Breast epithelium (tissue), 4 donors: ENCODE results near the gene PKD1. TPM values are rescaled to one million over a fixed set of nuclear protein-coding genes. Genes with fewer than 3 reads are reported as not detected.

ENCODE experiments used
- DNase-seq, 2 donors: peaks; one replicate each; pipeline ENCODE4 v3.0.0-alpha.2; 2019; ENCODE audit warnings: low spot score in 2 of 2
- H3K27ac ChIP-seq, 2 donors: fragments of 200-600 bp; sonication (generic) in 1 of 2; one replicate each; pipeline ENCODE4 v1.5.1; 2016 to 2019; ENCODE audit warnings: mild to moderate bottlenecking in 1 of 2
- H3K27me3 ChIP-seq, 2 donors: fragments of 200-600 bp; sonication (generic) in 1 of 2; one replicate each; pipeline versions ENCODE4 v1.5.1 to v1.6.0; 2017 to 2019; ENCODE audit warnings: control low read depth in 1 of 2, mild to moderate bottlenecking in 1 of 2
- H3K36me3 ChIP-seq: fragments of 200-600 bp; one replicate; pipeline ENCODE4 v1.5.1; 2019
- H3K4me1 ChIP-seq, 2 donors: fragments of 200-600 bp; sonication (generic); one replicate each; pipeline ENCODE4 v1.5.1; 2016 to 2019; ENCODE audit warnings: control low read depth in 1 of 2
- H3K4me3 ChIP-seq, 3 donors: fragments of 200-600 bp; sonication (generic); 1 replicate in 2 of 3; 2 replicates in 1 of 3; pipeline ENCODE4 v1.5.1; 2016 to 2019; ENCODE audit warnings: mild to moderate bottlenecking in 3 of 3, moderate library complexity in 2 of 3
- H3K9me3 ChIP-seq, 2 donors: fragments of 200-600 bp; sonication (generic) in 1 of 2; one replicate each; pipeline ENCODE4 v1.5.1; 2016 to 2019; ENCODE audit warnings: control low read depth in 1 of 2
- CTCF ChIP-seq, 3 donors: fragments of 450-650 bp; IDR thresholded peaks; one replicate each; pipeline ENCODE4 v1.5.1; 2016 to 2017; ENCODE audit warnings: antibody characterized with exemption in 3 of 3, mild to moderate bottlenecking in 3 of 3, moderate library complexity in 3 of 3
- POLR2A ChIP-seq: fragments of 450-650 bp; IDR thresholded peaks from one replicate; pipeline ENCODE4 v1.6.1; 2016; ENCODE audit warnings: antibody characterized with exemption, mild to moderate bottlenecking, moderate library complexity
- POLR2AphosphoS5 ChIP-seq, 3 donors: sonication (generic); formaldehyde crosslinking; IDR thresholded peaks; one replicate each; pipeline ENCODE4 v1.6.1; 2017; ENCODE audit warnings: antibody characterized with exemption in 3 of 3
- intact Hi-C: fragments of 100-400 bp; cut with DNase I; formaldehyde crosslinking; loops from one replicate; pipeline ENCODE4 v1.15.1; 2023; ENCODE audit warnings: low total_unique reads
- total RNA-seq, 3 donors: library from RNA; depleted of rRNA; stranded (reverse); fragments of >200 nt; gene quantifications; one replicate each; pipeline ENCODE4 v1.1.0, GENCODE V29; 2016

PKD1 gene
- total RNA-seq, 3 donors from 2014 or later: 74.2 to 110 (median 107) TPM

- Histone ChIP-seq H3K36me3 (no peaks in the 10 kb centered on the region), H3K27me3 (no peaks in the 10 kb centered on the region), H3K4me1 (peaks cover 7 to 16% of the 10 kb centered on the region in 2 donors), H3K4me3 (no peak overlapping the region), H3K27ac (peak overlapping the region in 1 of 2 donors; percentile 59), H3K9me3 (no peaks in the 10 kb centered on the region)
- intact Hi-C loops: no loop called here
- TF ChIP-seq POLR2A: no peak
- no peak for TF ChIP-seq CTCF (IDR thresholded peaks at IDR 0.05)
- TF ChIP-seq POLR2AphosphoS5 (IDR thresholded peaks at IDR 0.05): no peak
- DNase-seq: no peak
Measured at GRCh38 chr16:2085669-2086068, 50.0 kb downstream of the PKD1 start.

DNA sequence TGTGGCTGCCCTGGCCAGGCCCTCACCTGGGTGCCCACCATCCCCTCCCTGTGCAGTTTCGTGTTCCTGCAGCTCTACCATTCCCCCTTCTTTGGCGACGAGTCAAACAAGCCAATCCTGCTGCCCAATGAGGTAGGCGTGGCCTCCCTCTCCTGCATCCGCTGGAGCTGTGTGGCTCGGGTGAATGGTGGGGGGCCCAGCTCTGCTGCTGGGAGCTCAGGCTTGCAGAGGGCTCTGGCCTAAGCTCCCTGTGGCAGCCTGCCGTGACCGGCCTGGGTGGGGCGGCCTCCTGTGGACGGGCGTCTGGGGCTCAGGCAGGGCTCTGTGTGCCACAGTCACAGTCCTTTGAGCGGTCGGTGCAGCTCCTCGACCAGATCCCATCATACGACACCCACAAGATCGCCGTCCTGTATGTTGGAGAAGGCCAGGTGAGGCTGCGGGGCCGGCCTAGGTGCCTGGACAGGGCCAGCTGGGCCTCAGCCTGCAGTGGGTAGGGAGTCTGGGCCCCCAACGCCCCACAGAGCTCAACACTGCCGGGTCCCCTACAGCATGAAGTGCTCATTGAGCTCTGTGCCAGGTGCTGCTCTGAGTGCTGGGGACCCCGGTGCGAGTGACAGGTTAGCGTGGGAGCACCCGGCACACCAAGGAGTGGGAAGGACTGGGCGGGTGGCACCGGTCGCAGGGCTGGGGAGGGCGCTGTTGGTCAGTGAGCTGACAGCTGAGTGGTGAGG, 50.6 kb downstream of the PKD1 start:
- Histone ChIP-seq H3K27me3 (no peaks in the 10 kb centered on the region), H3K4me1 (peaks cover 7 to 16% of the 10 kb centered on the region in 2 donors), H3K27ac (peak overlapping the region in 1 of 2 donors; percentile 59), H3K4me3 (no peak overlapping the region), H3K9me3 (no peaks in the 10 kb centered on the region), H3K36me3 (no peaks in the 10 kb centered on the region)
- intact Hi-C loops: no loop called here
- DNase-seq: no peak
- TF ChIP-seq CTCF (IDR thresholded peaks at IDR 0.05): no peak
- no peak for TF ChIP-seq POLR2AphosphoS5 (IDR thresholded peaks at IDR 0.05)
- no peak for TF ChIP-seq POLR2A

DNA sequence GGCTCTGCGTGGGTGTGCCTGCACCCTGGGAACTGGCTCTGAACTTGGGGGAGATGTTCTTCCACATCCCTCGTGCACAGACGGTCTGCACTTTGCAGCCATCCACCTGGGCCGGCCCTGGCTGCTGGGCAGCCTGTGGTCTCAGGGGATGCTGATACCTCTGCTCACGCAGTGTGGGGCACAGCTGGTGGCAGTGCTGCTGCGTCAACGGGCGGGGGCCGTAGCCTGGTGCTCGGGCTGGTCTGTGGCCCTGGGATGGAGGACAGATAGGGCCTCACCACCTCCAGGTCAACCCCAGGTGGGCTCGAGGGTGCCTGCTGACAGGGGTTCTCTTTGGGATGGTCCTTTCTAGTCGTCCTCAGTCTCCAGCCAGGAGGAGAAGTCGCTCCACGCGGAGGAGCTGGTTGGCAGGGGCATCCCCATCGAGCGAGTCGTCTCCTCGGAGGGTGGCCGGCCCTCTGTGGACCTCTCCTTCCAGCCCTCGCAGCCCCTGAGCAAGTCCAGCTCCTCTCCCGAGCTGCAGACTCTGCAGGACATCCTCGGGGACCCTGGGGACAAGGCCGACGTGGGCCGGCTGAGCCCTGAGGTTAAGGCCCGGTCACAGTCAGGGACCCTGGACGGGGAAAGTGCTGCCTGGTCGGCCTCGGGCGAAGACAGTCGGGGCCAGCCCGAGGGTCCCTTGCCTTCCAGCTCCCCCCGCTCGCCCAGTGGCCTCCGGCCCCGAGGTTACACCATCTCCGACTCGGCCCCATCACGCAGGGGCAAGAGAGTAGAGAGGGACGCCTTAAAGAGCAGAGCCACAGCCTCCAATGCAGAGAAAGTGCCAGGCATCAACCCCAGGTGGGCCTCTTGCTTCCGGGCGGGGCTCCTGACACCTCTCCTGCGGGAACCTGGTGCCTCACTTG, 51.6 kb downstream of the PKD1 start:
- intact Hi-C loops: no loop called here
- Histone ChIP-seq H3K9me3 (no peaks in the 10 kb centered on the region), H3K4me1 (peaks cover 7 to 16% of the 10 kb centered on the region in 2 donors), H3K27ac (peak overlapping the region in 1 of 2 donors; percentile 58), H3K27me3 (no peaks in the 10 kb centered on the region), H3K4me3 (no peak overlapping the region), H3K36me3 (no peaks in the 10 kb centered on the region)
- TF ChIP-seq CTCF (IDR thresholded peaks at IDR 0.05) (no peak), POLR2A (no peak), POLR2AphosphoS5 (IDR thresholded peaks at IDR 0.05) (no peak)
- DNase-seq: no peak

DNA sequence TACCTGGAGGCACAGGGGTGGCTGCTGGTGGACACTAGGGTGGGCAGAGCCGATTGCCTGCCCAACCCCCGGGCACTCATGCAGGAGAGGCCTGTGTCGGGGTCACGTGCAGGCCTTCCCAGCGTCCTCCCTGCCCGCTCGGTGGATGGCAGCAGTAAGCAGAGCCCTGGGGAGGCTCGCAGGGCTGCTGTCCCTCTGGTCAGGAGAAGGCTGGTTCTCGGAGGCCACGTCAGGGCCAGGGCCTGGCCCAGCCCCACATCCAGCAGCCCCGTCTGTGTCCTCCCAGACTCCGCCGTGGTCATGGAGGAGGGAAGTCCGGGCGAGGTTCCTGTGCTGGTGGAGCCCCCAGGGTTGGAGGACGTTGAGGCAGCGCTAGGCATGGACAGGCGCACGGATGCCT, 52.3 kb downstream of the PKD1 start:
- intact Hi-C loops: no loop called here
- no peaks in the 10 kb centered on the region for H3K9me3 ChIP-seq
- H3K4me3 ChIP-seq: no peak overlapping the region
- no peak for TF ChIP-seq CTCF (IDR thresholded peaks at IDR 0.05)
- no peak for TF ChIP-seq POLR2A
- TF ChIP-seq POLR2AphosphoS5 (IDR thresholded peaks at IDR 0.05): no peak
- H3K36me3 ChIP-seq: no peaks in the 10 kb centered on the region
- no peak for DNase-seq
- no peaks in the 10 kb centered on the region for H3K27me3 ChIP-seq
- peaks cover 7 to 16% of the 10 kb centered on the region in 2 donors for H3K4me1 ChIP-seq
- peak overlapping the region in 1 of 2 donors; percentile 58 for H3K27ac ChIP-seq

DNA sequence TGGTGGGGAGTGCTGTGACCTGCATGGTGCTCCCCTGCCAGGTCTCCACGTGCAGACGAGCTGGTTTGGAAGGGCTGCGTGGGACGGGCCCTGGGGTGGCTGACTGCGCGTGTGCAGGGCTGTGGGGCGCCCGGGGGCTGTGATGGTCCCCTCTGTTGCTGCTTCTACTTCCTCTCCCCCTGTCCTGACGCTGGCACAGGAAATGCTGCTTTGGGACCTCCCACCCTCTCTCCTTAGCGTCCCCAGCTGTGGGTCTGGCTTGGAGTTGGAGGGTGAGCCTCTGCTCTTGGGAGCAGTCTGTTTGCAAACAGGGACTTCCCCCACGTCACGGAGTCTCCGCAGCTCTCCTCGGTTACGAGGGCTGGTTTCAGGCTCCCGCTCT, 52.7 kb downstream of the PKD1 start:
- Histone ChIP-seq H3K36me3 (no peaks in the 10 kb centered on the region), H3K4me1 (peaks cover 7 to 16% of the 10 kb centered on the region in 2 donors), H3K4me3 (no peak overlapping the region), H3K9me3 (no peaks in the 10 kb centered on the region), H3K27me3 (no peaks in the 10 kb centered on the region), H3K27ac (peak overlapping the region; percentile 58 to 75)
- no peak for DNase-seq
- no peak for TF ChIP-seq POLR2A
- TF ChIP-seq CTCF (IDR thresholded peaks at IDR 0.05): no peak
- TF ChIP-seq POLR2AphosphoS5 (IDR thresholded peaks at IDR 0.05): no peak
- intact Hi-C loops: no loop called here
